NCI-H1092 treated with DMSO at 0.1 percent for 48 hours (cell line): ENCODE measurements around the gene CEBPB.
"Not testable (repeated sequence)": the region's sequence is repeated elsewhere in the genome, so short reads cannot be mapped to it uniquely, and the experiment has no call there.

Experiments
- DNase-seq: peaks from one replicate; lab custom pipeline; 2025; lab: John Stamatoyannopoulos, UW

The CEBPB gene

DNA sequence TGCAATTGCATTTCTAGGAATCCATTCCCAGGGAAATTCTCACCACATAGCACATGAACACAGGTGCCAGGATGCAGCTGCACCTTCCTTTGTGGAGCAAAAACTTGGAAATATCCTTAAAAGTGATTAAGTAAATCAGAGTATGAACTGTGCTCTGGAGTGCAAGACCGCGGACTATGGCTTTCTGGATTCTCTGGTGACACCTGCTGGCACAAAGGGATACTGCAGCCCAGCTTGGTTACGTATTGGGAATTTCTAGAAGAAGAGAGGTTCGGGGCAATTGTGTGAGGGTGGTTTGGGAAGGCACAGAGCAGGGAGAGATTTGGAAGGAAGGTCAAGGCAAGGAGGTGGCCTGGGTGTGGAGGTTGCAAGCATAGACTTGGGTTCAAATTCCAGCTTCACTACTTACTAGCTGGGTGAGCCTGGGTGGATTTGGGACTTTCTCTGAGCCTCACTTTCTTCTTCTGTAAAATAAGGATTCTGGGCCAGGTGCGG is 21.3 kb upstream of the CEBPB start:
- peak; percentile 51 for DNase-seq

DNA sequence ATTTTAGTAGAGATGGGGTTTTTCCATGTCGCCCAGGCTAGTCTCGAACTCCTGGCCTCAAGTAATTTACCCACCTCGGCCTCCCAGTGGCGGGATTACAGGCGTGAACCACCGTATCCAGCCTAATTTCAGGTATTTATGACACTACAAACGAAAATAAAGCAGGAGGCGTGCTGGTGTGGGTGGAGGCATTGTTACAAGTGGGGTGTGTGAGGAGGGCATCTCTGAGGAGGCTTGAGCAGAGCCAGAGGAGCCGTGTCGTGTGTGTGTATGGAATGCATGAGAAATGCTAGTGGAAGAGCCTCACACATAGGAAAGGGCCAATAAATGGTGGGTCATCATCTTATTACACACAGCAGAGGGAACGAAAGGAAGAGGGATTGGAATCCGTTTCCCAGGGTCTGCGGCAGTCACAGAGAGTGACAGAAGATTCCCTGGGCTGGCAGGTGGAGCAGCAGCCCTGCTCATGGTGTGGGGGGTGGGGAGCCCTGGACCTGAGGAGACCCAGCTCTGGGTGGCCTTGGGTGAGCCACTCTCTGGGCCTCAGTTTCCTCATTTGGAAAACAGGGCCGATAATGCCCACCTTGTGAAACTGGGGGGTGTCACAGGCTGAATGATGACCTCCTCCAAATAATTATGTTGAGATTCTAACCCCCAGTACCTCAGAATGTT is 19.9 kb upstream of the CEBPB start:
- no peak for DNase-seq

- peak; percentile 9 for DNase-seq
Observed at GRCh38 chr20:50172347-50173013, 18.1 kb upstream of the CEBPB start.

DNA sequence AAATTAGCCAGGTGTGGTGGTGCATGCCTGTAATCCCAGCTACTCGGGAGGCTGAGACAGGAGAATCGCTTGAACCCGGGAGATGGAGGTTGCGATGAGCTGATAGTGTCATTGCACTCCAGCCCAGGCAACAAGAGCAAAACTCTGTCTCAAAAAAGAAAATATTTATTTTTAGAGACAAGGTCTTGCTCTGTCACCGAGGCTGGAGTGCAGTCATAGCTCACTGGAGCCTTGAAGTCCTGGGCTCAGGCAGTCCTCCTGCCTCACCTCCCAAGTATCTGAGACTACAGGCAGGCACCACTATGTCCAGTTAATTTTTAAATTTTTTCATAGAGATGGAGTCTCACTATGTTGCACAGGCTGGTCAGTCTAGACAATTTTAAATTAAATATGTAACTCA is 16.2 kb upstream of the CEBPB start:
- no peak for DNase-seq

GRCh38 chr20:50175938-50176933 is 14.4 kb upstream of the CEBPB start:
- DNase-seq = no peak

- DNase-seq = not testable (repeated sequence)
Observed at GRCh38 chr20:50178672-50179071, 12.0 kb upstream of the CEBPB start.

DNA sequence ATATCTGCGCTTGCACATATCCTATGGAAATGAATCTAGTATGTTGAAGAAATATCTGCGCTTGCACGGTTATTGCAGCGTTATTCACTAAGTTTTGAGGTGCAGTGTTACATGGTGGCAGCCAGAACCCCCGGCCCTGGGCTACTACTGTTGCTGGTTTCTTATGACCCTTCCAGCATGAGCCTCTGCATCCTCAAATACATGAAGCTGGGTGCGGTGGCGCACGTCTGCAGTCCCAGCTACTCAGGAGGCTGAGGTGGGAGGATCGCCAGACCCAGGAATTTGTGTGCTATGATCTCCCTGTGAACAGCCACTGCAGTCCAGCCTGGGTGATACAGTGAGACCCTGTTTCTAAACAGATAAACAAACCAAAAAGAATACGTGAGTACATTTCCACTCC is 9.3 kb upstream of the CEBPB start:
- no peak for DNase-seq

DNA sequence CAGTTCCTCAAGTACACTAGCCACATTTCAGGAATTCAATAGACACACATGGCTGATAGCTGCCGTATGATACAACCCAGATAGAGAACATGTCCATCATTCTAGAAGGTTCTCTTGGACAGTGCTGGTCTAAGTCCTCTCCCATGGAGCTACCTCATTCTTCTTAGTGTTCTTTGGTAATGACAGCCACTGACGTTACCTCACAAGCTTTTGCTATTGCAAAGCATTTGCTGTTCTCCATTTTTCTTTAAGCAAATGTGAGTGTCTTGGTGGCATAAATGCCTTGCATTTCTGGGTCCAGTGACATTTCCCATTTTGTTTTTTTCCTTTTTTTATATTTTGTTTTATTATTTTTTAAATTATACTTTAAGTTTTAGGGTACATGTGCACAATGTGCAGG is 8.3 kb upstream of the CEBPB start:
- DNase-seq = no peak

DNA sequence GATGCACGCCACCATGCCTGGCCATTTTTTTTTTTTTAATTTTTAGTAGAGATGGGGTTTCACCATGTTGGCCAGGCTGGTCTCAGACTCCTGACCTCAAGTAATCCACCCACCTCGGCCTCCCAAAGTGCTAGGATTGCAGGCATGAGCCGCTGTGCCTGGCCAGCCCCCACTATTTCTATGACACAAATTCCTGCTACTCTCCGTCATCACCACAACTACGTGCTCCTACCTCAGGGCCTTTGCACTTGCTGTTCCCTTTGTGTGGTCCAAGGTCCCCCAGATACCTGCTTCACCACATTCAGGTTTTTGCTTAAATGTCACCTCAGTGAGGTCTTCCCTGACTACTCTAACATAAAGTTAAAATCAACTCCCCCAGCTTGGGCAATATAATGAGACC is 5.2 kb upstream of the CEBPB start:
- no peak for DNase-seq

GRCh38 chr20:50186151-50186885 is 4.3 kb upstream of the CEBPB start:
- DNase-seq = peak; percentile 72

- no peak for DNase-seq
Observed at GRCh38 chr20:50186987-50187402, 3.6 kb upstream of the CEBPB start.

- DNase-seq = no peak
Observed at GRCh38 chr20:50187403-50188051, 3.1 kb upstream of the CEBPB start.

GRCh38 chr20:50188287-50188688 is 2.3 kb upstream of the CEBPB start:
- DNase-seq = no peak

GRCh38 chr20:50188879-50189680 is 1.6 kb upstream of the CEBPB start:
- DNase-seq = no peak

DNA sequence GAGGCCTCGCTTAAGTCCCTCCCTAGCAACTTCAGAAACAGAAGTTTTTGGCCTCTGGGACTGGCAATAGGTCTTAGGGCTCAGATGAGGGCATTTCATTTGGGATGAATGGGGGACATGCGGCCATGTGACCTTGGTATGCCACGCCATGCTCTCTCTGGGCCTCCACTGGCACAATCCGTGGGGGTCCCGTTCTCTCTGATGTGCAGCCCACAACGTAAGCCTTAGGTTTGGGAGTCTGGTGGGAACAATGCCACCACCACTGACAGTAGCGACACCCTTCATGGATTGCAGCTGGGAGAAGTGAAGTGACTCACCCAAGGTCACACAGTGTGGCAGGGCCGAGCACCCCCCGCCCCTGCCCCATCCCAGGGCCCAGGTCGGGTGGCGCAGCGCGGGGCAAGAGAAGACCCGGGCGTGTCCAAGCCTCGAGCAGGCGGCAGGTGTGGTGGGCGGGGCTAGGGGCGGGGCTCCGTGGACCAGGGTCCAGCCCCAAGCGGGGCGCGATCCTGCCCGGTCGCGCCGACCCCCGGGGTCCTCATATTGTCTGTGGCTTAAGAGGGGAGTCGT is 864 bp upstream of the CEBPB start:
- no peak for DNase-seq

DNA sequence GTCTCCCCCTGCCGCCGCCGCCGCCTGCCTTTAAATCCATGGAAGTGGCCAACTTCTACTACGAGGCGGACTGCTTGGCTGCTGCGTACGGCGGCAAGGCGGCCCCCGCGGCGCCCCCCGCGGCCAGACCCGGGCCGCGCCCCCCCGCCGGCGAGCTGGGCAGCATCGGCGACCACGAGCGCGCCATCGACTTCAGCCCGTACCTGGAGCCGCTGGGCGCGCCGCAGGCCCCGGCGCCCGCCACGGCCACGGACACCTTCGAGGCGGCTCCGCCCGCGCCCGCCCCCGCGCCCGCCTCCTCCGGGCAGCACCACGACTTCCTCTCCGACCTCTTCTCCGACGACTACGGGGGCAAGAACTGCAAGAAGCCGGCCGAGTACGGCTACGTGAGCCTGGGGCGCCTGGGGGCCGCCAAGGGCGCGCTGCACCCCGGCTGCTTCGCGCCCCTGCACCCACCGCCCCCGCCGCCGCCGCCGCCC is 474 bp downstream of the CEBPB start:
- DNase-seq = peak; percentile 28

- DNase-seq = peak; percentile 49
Observed at GRCh38 chr20:50191544-50192363, 1.1 kb downstream of the CEBPB start.

- DNase-seq = peak; percentile 58
Observed at GRCh38 chr20:50192364-50193198, 2.0 kb downstream of the CEBPB start.
